ENCODE measurements around the gene GPR137.
A peak's percentile ranks its signal among the peaks of the same experiment; 100 is the strongest.
"Not testable (repeated sequence)": the region's sequence is repeated elsewhere in the genome, so short reads cannot be mapped to it uniquely, and the experiment has no call there.

Gene GPR137

GRCh38 chr11:64321026-64321425 lies 35.4 kb downstream of the GPR137 start:
- no peak for DNase-seq (ENCODE audit: low spot score)

- no peak for DNase-seq (ENCODE audit: low spot score)
Observed at GRCh38 chr11:64321533-64321932, 35.9 kb downstream of the GPR137 start.

DNA sequence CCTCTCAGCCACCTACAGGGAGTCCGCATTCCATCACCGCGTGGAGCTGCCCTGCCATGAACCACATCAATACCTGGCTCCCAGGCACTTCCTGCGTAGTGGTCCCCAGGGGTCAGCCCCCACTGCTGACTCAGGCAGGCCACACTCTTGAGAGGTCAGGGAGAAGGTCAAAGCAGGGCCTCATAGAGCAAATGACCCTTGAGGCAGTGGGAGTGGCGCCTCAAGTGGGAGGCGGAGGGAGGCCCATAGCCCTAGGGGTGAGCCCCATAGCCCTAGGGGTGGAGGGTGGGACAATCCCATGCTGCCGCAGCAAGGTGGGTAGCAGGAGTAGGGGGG lies 37.2 kb downstream of the GPR137 start:
- no peak for DNase-seq (ENCODE audit: low spot score)

GRCh38 chr11:64323373-64323772 lies 37.7 kb downstream of the GPR137 start:
- DNase-seq (ENCODE audit: low spot score) = no peak

- DNase-seq (ENCODE audit: low spot score) = not testable (repeated sequence)
Observed at GRCh38 chr11:64323984-64324383, 38.3 kb downstream of the GPR137 start.

- no peak for DNase-seq (ENCODE audit: low spot score)
Observed at GRCh38 chr11:64324692-64325469, 39.2 kb downstream of the GPR137 start.

DNA sequence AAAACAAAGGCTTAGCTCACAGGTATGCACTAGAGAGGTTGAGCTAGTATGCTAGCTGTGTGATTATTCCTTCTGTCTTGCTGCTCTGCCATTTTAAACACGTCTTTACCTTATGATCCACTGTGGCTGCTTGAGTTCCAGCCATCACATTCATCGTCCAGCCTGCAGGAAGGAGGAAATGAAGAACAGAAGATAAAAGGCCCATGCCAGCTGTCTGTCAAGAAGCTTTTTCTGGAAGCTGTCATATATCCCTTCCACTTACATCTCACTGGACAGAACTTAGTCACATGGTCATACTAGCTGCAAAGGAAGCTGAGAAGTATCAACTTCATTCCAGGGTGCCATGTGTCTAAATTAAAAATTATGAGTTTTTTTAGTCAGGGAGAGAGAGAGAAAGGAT lies 41.7 kb downstream of the GPR137 start:
- DNase-seq (ENCODE audit: low spot score) = no peak

GRCh38 chr11:64327993-64328392 lies 42.3 kb downstream of the GPR137 start:
- no peak for DNase-seq (ENCODE audit: low spot score)

DNA sequence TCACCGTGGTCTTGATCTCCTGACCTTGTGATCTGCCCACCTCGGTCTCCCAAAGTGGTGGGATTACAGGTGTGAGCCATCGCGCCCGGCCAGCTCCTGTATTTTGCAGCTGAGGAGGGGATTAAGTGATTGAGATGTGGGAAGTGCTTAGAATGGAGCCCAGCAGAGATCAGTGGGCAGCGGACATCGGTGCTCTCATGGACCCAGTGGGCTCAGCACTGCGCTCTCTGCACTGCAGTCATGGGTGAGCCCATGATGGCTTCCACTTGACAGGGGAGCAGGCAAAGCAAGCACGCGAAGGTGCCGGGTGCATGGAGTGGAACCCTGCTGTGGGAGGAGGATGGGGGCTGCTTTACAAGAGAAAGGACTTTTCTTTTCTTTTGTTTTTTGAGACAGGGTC lies 45.2 kb downstream of the GPR137 start:
- no peak for DNase-seq (ENCODE audit: low spot score)

- DNase-seq (ENCODE audit: low spot score) = peak; percentile 77
Observed at GRCh38 chr11:64331569-64332371, 46.1 kb downstream of the GPR137 start.

DNA sequence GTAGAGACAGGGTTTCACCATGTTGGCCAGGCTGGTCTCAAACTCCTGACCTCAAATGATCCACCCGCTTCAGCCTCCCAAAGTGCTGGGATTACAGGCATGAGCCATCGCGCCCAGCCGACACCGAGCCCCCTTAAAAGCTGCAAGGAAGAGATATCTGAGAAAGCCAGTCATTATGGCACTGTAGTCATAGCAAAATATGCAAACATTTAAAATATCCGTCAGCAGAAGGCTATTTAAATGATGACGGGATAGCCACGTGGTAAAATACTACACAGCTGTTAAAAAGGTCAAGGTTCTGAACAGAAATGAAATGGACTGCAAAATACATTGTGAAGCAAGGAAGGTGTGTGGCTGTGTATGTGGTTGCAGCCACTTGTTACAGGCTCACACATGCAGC lies 47.9 kb downstream of the GPR137 start:
- no peak for DNase-seq (ENCODE audit: low spot score)

DNA sequence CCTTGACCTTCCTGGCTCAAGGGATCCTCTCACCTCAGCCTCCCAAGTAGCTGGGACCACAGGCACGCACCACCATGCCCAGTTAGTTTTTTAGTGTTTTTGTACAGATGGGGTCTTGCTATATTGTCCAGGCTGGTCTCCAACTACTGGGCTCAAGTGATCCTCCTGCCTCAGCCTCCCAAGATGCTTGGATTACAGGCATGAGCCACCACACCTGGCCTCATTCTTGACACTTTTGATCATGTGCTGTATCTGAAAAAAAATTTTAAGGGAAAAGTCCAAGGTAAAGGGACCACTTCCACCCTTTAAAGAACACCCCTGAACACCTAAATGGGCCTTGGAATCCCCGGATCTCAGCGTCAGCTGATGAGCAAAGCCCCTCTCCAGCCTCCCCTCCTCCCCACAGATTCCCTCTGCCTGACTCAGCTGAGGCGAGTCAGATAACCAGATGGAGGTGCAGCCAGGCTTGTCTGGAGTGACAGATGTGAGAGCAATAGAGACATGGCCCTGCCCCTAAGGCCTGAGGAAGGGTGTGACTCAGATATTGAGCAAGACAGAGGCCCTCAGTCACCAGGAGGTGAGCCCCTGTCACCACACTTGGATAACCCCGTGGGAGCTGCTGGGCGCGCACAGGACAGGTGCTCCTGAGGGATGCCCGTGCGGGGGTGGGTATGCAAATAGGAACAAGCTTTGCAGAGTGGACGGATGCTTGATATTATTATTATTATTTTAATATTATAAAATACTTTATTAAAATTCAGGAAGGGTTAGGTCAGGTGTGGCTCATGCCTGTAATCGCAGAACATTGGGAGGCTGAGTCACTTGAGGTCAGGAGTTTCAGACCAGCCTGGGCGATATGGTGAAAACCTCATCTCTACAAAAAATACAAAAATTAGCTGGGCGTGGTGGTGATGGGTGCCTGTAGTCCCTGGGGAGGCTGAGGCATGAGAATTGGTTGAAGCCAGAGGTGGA lies 49.4 kb downstream of the GPR137 start:
- peak; percentile 41 for DNase-seq (ENCODE audit: low spot score)

- DNase-seq (ENCODE audit: low spot score) = no peak
Observed at GRCh38 chr11:64337538-64338249, 52.0 kb downstream of the GPR137 start.

DNA sequence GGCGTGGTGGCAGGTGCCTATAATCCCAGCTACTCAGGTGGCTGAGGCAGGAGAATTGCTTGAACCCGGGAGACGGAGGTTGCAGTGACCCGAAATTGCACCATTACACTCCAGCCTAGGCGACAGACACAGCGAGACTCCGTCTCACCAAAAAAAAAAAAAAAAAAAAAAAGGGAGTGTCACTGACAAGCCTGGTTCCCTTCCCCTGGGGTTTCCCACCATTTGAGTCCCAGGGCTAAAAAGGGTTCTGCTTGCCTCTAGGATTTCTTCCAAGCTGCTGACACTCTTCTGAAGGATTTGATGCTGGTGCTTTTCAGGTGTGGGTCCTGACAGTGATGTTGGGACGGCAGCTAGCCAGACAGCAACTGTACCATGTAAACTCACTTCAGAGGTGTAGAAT lies 53.1 kb downstream of the GPR137 start:
- no peak for DNase-seq (ENCODE audit: low spot score)
